Ovary (tissue), 3 donors: Measurements from ENCODE around the gene GUCA2A.

ENCODE experiments used
- EP300 ChIP-seq: sonication (generic); formaldehyde crosslinking; IDR thresholded peaks from one replicate; pipeline ENCODE4 v1.6.1; 2017; ENCODE audit warnings: antibody characterized with exemption
- POLR2A ChIP-seq: fragments of 450-650 bp; IDR thresholded peaks from one replicate; pipeline ENCODE4 v1.6.1; 2017; ENCODE audit warnings: antibody characterized with exemption, mild to moderate bottlenecking, moderate library complexity
- TF ChIP-seq, protein P1 (sequence below), 3 donors: fragments of 450-650 bp in 2 of 3; fragments of 200-600 bp in 1 of 3; IDR thresholded peaks; one replicate each; pipeline versions ENCODE4 v1.5.1 to v1.8.0; 2016 to 2022; ENCODE audit warnings: antibody characterized with exemption in 3 of 3, mild to moderate bottlenecking in 1 of 3
- donor health status: DM: no; HTN: no; CAD: no.

DNA sequence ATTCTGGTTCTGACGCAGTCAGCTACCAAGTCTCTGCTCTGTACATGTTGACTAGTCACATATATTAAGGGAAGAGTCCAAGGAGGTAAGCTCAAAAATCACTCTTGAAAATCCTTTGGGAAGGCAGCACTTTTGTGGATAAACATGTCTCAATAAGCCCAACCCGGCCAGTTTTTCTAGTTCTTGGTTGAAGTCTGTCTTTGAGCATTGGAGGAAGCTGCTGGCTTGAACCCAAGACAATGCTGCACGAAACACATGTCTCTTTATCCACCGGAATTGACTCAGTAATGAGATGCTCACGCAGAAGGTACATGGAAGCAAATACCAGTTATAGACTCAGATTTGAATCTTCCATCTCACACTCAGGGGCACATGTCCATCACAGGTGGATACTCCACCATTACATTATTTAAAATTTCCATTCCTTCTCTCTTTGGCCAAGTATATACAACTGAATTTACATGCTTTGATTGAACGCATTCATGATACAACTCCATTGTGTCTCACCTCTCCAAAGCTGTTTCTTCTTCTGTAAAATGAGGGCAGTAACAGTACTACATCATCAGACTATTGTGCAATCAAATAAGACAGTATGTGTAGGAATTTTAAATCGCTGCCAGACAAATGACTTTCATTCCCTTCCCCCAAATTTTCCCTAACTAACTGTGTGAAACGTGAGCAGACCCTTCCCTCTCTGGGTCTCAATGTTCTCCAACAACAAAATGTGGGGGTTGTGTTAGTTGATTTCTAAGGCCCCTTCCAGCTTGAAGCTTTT lies 9.6 kb upstream of the GUCA2A start:
- TF ChIP-seq, protein P1, sequence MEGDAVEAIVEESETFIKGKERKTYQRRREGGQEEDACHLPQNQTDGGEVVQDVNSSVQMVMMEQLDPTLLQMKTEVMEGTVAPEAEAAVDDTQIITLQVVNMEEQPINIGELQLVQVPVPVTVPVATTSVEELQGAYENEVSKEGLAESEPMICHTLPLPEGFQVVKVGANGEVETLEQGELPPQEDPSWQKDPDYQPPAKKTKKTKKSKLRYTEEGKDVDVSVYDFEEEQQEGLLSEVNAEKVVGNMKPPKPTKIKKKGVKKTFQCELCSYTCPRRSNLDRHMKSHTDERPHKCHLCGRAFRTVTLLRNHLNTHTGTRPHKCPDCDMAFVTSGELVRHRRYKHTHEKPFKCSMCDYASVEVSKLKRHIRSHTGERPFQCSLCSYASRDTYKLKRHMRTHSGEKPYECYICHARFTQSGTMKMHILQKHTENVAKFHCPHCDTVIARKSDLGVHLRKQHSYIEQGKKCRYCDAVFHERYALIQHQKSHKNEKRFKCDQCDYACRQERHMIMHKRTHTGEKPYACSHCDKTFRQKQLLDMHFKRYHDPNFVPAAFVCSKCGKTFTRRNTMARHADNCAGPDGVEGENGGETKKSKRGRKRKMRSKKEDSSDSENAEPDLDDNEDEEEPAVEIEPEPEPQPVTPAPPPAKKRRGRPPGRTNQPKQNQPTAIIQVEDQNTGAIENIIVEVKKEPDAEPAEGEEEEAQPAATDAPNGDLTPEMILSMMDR (IDR thresholded peaks at IDR 0.05), result no peak
- no peak for TF ChIP-seq EP300
- TF ChIP-seq POLR2A, result no peak
